Breast epithelium (tissue), 3 donors: ENCODE results near the gene PRRT1B.

Experiments
- POLR2A ChIP-seq: fragments of 450-650 bp; IDR thresholded peaks from one replicate; pipeline ENCODE4 v1.6.1; 2016; ENCODE audit warnings: antibody characterized with exemption, mild to moderate bottlenecking, moderate library complexity
- POLR2AphosphoS5 ChIP-seq, 3 donors: sonication (generic); formaldehyde crosslinking; IDR thresholded peaks; one replicate each; pipeline ENCODE4 v1.6.1; 2017; ENCODE audit warnings: antibody characterized with exemption in 3 of 3
- TF ChIP-seq, protein P1 (sequence below), 3 donors: fragments of 450-650 bp; IDR thresholded peaks; one replicate each; pipeline ENCODE4 v1.5.1; 2016 to 2017; ENCODE audit warnings: antibody characterized with exemption in 3 of 3, mild to moderate bottlenecking in 3 of 3, moderate library complexity in 3 of 3

DNA sequence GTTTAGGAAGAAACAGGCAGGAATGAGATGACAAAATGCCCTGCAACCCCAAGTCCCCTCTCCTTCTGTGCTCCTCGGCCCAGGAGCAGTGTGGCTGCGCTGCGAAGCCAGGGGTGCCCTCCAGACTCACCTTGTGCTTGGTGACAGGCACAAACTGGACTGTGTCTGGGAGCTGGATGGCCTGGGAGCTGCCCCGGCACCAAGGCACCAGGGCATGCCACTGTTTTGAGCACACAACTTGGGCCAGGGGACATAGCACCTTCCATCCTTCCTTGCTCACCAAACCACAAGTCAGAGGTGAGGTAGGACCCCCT is 51.1 kb downstream of the PRRT1B start:
- TF ChIP-seq, protein P1, sequence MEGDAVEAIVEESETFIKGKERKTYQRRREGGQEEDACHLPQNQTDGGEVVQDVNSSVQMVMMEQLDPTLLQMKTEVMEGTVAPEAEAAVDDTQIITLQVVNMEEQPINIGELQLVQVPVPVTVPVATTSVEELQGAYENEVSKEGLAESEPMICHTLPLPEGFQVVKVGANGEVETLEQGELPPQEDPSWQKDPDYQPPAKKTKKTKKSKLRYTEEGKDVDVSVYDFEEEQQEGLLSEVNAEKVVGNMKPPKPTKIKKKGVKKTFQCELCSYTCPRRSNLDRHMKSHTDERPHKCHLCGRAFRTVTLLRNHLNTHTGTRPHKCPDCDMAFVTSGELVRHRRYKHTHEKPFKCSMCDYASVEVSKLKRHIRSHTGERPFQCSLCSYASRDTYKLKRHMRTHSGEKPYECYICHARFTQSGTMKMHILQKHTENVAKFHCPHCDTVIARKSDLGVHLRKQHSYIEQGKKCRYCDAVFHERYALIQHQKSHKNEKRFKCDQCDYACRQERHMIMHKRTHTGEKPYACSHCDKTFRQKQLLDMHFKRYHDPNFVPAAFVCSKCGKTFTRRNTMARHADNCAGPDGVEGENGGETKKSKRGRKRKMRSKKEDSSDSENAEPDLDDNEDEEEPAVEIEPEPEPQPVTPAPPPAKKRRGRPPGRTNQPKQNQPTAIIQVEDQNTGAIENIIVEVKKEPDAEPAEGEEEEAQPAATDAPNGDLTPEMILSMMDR (IDR thresholded peaks at IDR 0.05), result no peak
- no peak for TF ChIP-seq POLR2AphosphoS5 (IDR thresholded peaks at IDR 0.05)
- TF ChIP-seq POLR2A, result no peak
